ENCODE data around the gene ZNF385D.
"Not testable (repeated sequence)": the region's sequence is repeated elsewhere in the genome, so short reads cannot be mapped to it uniquely, and the experiment has no call there.

The ZNF385D gene

GRCh38 chr3:21528291-21528995 lies 222.6 kb downstream of the ZNF385D start:
- intact Hi-C loops (cut with DNase I): no loop called here
- no peak for DNase-seq

DNA sequence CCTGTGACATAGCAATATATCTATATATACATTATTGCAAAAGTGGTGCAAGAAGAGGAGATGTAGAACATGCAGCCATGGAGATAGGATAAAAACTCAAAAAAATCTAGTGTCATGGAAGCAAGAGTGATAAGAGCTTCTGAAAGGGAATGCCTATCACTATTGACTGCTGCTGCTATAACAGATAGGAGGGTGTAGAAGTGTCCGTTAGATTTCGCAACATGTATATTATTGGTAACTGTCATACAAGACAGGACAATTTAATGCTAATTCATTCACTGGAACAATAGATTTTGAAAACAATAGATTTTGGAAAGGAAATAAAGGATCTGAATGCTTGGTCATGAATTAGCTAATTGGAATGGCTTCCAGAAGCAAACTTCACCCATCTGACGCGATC lies 224.5 kb downstream of the ZNF385D start:
- intact Hi-C loops (cut with DNase I): no loop called here
- no peak for DNase-seq

GRCh38 chr3:21524133-21524532 lies 226.9 kb downstream of the ZNF385D start:
- no peak for DNase-seq

GRCh38 chr3:21520106-21520963 lies 230.7 kb downstream of the ZNF385D start:
- intact Hi-C loops (cut with DNase I): no loop called here
- DNase-seq: no peak

More at GRCh38 chr3:21524133-21524532, 226.9 kb downstream of the ZNF385D start:
- intact Hi-C loops (cut with DNase I): no loop called here

DNA sequence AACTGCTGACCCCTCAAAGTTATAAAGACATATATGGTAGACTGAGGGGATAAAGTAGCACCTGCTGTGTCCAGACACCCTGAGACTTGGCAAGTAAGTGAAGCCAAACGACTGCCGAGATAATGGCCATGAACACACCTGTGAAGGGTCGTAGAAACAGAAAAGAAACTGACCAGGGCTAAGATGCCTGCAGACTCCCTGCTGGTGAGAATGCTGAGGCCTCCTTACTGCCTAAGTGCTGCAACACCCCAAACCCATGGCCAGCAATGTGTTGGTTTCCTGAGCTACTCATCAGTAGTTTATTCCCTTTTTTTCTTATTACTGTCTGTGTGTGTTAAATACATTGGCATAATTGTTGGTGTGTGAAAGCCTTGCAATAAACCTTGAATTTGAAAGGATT lies 233.8 kb downstream of the ZNF385D start:
- intact Hi-C loops (cut with DNase I): no loop called here
- no peak for DNase-seq

GRCh38 chr3:21515417-21515816 lies 235.6 kb downstream of the ZNF385D start:
- intact Hi-C loops (cut with DNase I): no loop called here
- no peak for DNase-seq

- intact Hi-C loops (cut with DNase I): no loop called here
- DNase-seq: no peak
Observed at GRCh38 chr3:21509731-21510470, 241.1 kb downstream of the ZNF385D start.

- intact Hi-C loops (cut with DNase I): no loop called here
- no peak for DNase-seq
Observed at GRCh38 chr3:21508246-21508645, 242.8 kb downstream of the ZNF385D start.

GRCh38 chr3:21505711-21506460 lies 245.1 kb downstream of the ZNF385D start:
- no peak for DNase-seq
- intact Hi-C loops (cut with DNase I): no loop called here

DNA sequence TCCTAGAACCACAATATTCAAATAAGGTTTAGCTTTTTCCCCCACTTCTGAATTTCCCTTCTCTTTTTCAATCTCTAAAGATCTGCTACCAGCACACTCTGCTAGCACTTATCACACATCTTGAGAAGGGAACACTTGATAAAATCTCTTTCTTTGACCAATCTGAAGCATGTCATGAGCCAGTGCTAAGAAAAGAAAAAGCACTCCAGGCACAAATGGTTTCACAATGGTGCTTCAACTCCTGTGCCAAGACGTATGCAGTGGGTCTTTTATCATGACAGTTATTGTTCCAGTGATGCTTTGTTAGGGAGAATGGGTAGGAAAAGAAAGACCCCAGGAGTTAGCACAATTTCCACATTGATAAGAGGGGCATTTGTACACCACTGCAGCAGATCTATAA lies 248.4 kb downstream of the ZNF385D start:
- no peak for DNase-seq
- intact Hi-C loops (cut with DNase I): no loop called here

DNA sequence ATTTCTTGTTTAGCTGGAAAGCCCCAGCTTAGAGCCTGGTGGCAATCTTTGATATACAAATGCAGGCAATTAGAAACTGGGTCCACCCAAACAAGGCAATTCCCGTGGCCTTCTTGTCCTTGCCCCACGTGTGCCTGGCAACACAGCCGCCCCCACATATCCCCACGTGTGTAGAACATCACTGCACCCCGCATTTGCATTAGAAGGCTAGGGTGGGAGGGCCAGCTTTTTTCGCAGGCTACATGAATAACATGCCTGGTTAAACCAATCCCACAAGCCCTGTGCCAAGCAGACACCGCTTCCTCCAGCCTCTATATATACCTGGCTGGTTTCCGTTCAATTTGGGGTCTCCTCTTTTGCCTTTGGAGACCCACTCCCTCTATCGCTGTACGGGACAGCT lies 250.2 kb downstream of the ZNF385D start:
- peak in 1 of 10 donors; percentile 53 for DNase-seq
- intact Hi-C loops (cut with DNase I): no loop called here

- intact Hi-C loops (cut with DNase I); DNase-seq: not testable (repeated sequence)
Observed at GRCh38 chr3:21490671-21491070, 260.3 kb downstream of the ZNF385D start.

GRCh38 chr3:21487520-21487919 lies 263.5 kb downstream of the ZNF385D start:
- intact Hi-C loops (cut with DNase I): no loop called here
- DNase-seq: no peak

DNA sequence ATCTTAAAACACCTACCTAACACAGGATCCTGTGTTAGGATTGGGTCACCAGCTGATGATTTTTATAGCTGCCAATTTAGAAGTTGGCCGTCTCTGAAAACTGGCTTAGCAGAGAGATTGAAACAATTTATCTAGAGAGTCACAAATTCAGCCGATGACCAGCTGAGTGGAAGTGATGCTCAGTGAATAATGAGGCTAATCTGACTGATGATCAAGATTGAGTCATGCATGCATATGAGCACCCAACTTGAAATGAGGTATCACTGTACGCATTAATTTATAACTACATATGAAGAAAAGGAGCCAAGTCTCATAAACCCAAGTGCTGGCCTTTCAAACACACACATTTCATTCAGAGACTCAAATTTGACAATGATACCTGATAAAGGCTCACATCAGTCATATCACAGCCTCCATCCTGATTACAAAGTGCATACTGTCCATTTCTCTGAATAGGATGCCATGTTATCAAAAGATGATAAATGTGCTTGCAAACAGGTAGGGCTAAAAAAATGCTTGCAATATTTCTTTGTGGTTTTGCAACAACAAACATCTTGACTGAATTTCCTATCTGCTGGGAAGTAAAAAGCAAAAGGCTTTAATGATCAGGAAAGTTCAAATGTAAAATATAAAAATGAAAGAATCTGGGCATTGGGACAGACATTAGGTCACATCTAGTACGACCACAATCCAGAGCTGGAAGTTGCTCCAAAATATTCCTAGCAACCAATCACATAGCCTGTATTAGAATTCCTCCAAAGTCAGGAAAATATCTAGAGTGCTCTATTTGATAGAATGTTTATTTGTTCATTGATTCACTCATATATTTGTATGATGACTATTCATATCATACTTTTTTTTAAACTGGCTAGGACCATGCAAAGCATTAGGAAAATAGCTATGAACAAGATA lies 264.7 kb downstream of the ZNF385D start:
- DNase-seq; intact Hi-C loops (cut with DNase I): not testable (repeated sequence)

- no peak for DNase-seq
- intact Hi-C loops (cut with DNase I): loop anchor here (2.0 kb wide), 1 partner anchor 974 kb away; no protein-coding TSS in a partner anchor
Observed at GRCh38 chr3:21484828-21485144, 266.2 kb downstream of the ZNF385D start.

- intact Hi-C loops (cut with DNase I): loop anchor here (2.0 kb wide), 1 partner anchor 973 kb away; no protein-coding TSS in a partner anchor
- peak in 8 of 10 donors; percentile 16 to 87 (median 49) for DNase-seq
Observed at GRCh38 chr3:21484057-21484827, 266.8 kb downstream of the ZNF385D start.

- DNase-seq: no peak
- intact Hi-C loops (cut with DNase I): no loop called here
Observed at GRCh38 chr3:21481991-21482390, 269.0 kb downstream of the ZNF385D start.

- DNase-seq: no peak
- intact Hi-C loops (cut with DNase I): no loop called here
Observed at GRCh38 chr3:21477541-21478288, 273.3 kb downstream of the ZNF385D start.

All from posterior cingulate gyrus (tissue), 11 donors.